Measurements from ENCODE around the gene NCF2.

The NCF2 gene

DNA sequence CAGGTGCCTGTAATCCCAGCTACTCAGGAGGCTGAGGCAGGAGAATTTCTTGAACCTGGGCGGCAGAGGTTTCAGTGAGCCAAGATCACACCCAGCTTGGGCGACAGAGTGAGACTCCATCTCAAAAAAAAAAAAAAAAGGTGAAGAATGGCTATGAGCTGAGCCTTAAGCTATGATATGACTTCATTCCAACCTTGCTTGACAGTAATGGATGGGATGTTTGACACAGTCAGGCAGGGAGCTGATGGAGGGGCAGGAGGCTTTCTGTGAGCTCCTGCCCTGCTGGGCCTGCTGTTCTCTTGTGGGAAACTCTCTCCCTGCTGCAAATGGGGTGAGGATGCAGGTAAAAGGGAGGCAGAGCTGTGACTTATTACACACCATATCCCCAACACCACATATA is 27.6 kb downstream of the NCF2 start:
- Mint-ChIP-seq H3K4me3 (no peak overlapping the region), H3K4me1 (peaks cover 6% of the 10 kb centered on the region), H3K27ac (peak overlapping the region in 1 of 2 donors; percentile 46), H3K9me3 (no peaks in the 10 kb centered on the region), H3K27me3 (no peaks in the 10 kb centered on the region)
- no peak for ATAC-seq
- DNase-seq, result no peak

DNA sequence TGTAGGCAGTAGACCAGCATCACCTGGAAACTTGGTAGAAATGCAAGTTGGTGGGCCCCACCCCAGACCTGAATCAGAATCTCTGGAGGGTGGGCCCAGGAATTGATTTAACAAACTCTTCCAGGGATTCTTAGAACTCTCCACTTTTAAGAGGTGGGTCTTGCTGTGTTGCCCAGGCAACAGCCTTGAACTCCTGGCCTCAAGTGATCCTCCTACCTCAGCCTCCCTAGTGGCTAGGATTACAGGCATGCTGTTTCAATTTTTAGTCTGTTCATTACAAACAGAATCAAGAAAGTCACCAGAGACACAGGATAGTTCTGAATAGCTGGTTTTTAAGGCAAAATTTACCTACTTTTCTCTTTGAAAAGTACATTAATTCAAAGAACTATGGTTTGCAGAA is 31.2 kb downstream of the NCF2 start:
- no peaks in the 10 kb centered on the region for H3K4me1 Mint-ChIP-seq
- no peaks in the 10 kb centered on the region for H3K9me3 Mint-ChIP-seq
- peak overlapping the region in 1 of 2 donors; percentile 31 for H3K27ac Mint-ChIP-seq
- H3K27me3 Mint-ChIP-seq, result no peaks in the 10 kb centered on the region
- ATAC-seq, result no peak
- no peak for DNase-seq
- no peak overlapping the region for H3K4me3 Mint-ChIP-seq

DNA sequence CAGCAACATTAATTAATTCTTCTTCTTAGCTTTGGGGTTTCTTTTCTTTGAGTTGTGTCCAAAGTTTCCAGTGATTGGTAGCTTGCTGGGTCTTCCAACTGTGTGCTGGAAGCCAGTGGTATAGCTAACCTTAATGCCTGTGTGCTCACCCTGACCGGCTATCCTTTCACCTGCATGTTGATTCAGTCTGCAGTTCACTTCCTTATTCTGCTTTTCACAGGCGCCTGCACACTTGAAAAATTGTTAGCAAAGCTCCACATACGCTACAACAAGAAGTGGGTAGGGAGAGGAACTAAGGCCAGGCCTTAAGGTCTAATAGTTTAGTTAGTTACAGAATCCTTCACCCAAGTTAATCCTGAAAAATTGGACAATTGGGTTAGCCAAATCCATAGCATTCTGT is 35.7 kb downstream of the NCF2 start:
- ATAC-seq (no peak), DNase-seq (no peak)
- Mint-ChIP-seq H3K4me1 (no peaks in the 10 kb centered on the region), H3K27ac (peak overlapping the region in 1 of 2 donors; percentile 44), H3K27me3 (no peaks in the 10 kb centered on the region), H3K4me3 (no peak overlapping the region), H3K9me3 (no peaks in the 10 kb centered on the region)

DNA sequence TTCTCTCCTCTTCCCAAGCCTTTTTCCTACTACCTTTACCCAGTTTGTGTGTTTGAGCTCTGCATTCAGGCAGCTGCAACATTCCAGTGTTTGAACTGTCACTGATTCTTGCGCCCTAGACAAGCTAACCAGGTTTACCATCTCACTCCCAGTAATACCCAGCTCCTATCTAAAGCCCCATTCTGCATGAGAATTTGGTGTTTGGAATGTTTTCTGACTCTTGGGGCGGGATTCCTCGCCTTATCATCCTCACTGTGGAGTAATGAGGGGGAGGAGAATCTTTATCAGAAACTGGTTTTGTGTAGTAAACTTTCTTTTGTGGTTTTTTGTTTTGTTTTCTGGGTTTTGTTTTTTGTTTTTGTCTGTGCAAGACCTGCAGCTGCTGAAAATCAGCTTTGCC is 36.5 kb downstream of the NCF2 start:
- no peak for ATAC-seq

DNA sequence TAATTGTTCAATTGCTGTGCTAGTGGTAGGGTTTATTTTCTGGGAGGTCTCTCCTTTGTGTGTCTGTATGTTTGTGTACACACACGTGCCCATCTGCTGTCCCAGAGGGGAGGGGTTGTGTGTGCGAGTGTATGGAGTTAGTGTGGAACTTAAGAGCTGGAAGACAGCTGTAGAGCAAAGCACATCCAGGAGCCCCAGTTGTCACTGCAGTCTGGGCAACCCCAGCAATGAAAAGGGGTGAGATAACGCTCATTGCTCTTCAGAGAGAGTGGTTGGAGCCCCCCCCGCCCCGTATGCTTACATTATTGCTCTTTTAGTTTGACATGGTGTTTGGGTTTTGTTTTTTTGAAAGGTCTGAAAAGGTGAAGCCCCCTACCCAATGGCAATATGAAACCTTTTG is 36.9 kb downstream of the NCF2 start:
- H3K27me3 Mint-ChIP-seq, result no peaks in the 10 kb centered on the region
- no peak overlapping the region for H3K4me3 Mint-ChIP-seq
- H3K9me3 Mint-ChIP-seq, result no peaks in the 10 kb centered on the region
- ATAC-seq (no peak), DNase-seq (no peak)
- H3K4me1 Mint-ChIP-seq, result no peaks in the 10 kb centered on the region
- H3K27ac Mint-ChIP-seq, result peak overlapping the region in 1 of 2 donors; percentile 55

More for the DNA sequence above, 36.5 kb downstream of the NCF2 start:
- Mint-ChIP-seq H3K27ac (no peak overlapping the region), H3K4me3 (no peak overlapping the region), H3K27me3 (no peaks in the 10 kb centered on the region), H3K4me1 (no peaks in the 10 kb centered on the region), H3K9me3 (no peaks in the 10 kb centered on the region)
- DNase-seq, result no peak

DNA sequence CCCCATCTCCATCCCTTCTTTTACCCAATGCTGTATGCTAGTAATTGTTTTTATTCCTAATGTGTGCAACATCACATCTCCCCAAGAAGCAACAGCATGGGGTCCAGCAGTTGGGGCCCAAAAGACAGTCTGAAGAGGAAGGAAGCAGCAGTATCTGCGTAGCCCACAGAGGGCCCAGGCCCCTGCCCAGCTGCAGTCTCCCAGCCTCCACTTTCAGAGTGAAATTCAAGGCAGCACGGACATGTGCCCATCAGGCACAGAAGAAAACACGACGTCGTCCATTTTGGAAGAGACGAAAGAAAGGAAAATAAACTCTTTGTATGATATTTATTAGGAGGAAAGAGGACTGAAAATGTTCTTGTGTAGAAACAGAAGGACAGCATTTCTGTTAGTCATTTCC is 37.4 kb downstream of the NCF2 start:
- H3K4me1 Mint-ChIP-seq, result no peaks in the 10 kb centered on the region
- H3K27me3 Mint-ChIP-seq, result no peaks in the 10 kb centered on the region
- DNase-seq (no peak), ATAC-seq (no peak)
- H3K27ac Mint-ChIP-seq, result peak overlapping the region in 1 of 2 donors; percentile 55
- H3K9me3 Mint-ChIP-seq, result no peaks in the 10 kb centered on the region
- H3K4me3 Mint-ChIP-seq, result no peak overlapping the region

DNA sequence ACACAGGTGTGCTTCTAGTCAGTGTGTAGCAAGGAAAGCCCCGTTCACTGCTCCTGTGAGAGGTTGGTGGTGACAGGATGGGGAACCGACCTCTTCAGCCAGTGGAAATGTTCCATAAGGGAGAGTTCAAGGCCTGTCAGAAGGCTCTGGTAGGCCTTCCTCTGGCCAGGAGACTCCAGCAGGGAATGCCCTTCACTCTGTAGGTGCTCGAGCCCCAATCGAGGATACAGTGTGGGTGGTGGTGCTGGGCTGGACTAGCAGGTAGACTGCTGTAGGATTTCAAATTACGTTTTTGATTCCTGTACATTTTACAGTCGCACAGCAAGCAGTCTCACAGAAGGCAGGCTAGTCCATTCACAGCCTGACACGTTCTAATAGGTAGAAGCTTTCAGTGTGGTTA is 37.8 kb downstream of the NCF2 start:
- no peak overlapping the region for H3K27ac Mint-ChIP-seq
- ATAC-seq, result no peak
- no peaks in the 10 kb centered on the region for H3K4me1 Mint-ChIP-seq
- no peak overlapping the region for H3K4me3 Mint-ChIP-seq
- H3K9me3 Mint-ChIP-seq, result no peaks in the 10 kb centered on the region
- no peak for DNase-seq
- no peaks in the 10 kb centered on the region for H3K27me3 Mint-ChIP-seq

DNA sequence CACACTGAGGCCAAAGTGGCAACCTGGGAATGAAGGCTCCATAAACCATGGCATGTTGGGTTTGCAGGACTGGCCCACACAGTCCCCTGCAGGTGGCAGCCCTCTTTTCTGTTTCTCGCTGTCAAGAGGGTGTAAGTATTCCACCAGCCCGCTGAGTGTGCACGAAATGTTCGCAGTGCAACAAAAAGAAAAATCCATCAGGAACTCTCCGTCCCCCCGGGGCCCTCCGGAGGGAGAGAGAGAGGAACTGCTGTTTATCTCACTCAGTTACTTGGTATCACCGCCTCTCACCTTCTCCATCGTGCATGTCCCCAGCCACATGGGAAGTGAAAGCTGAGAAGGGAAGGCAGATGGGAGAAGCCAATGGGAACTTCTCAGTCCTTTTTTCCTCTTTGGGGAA is 38.3 kb downstream of the NCF2 start:
- H3K27me3 Mint-ChIP-seq, result no peaks in the 10 kb centered on the region
- ATAC-seq (no peak), DNase-seq (no peak)
- no peaks in the 10 kb centered on the region for H3K9me3 Mint-ChIP-seq
- no peak overlapping the region for H3K4me3 Mint-ChIP-seq
- H3K4me1 Mint-ChIP-seq, result no peaks in the 10 kb centered on the region
- H3K27ac Mint-ChIP-seq, result no peak overlapping the region

DNA sequence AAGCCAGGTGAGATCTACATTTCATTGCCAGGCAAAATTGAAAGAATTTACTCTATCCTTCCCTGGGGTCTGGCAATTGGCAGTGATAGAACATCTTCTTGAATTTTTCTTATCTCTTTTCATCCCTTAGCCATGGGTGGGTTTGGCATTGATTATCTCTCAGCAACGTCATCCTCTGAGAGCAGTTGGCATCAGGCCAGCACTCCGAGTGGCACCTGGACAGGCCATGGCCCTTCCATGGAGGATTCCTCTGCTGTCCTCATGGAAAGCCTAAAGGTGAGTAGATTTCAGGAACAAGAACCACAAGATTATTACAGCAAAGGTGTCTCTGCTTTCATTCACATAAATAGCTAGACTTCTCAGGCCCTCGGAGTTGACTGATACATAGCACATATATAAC is 39.3 kb downstream of the NCF2 start:
- Mint-ChIP-seq H3K27ac (peak overlapping the region in 1 of 2 donors; percentile 66), H3K4me3 (no peak overlapping the region), H3K27me3 (no peaks in the 10 kb centered on the region), H3K9me3 (no peaks in the 10 kb centered on the region), H3K4me1 (no peaks in the 10 kb centered on the region)
- ATAC-seq (no peak), DNase-seq (no peak)

DNA sequence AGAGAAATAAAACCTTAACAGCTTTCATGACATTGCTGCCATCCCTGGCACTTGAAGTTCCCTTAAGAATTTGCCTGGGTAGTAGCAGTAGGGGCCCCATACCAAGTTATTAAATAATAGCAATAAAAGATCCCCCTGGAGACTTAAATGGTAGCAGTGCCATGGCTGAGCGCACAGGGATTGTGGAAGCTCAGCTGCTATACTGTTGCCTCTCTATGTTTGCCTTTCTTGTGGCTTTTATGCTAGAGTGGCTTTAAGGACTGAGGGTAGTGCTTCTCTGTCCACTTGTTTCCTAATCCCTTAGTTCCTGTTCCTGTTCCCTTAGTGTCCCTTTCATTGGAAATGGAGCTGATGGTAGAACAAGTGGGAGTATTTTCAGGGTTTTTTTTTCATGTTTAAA is 42.1 kb downstream of the NCF2 start:
- ATAC-seq (no peak), DNase-seq (no peak)
- H3K27ac Mint-ChIP-seq, result no peak overlapping the region
- H3K9me3 Mint-ChIP-seq, result no peaks in the 10 kb centered on the region
- no peaks in the 10 kb centered on the region for H3K4me1 Mint-ChIP-seq
- H3K4me3 Mint-ChIP-seq, result no peak overlapping the region
- no peaks in the 10 kb centered on the region for H3K27me3 Mint-ChIP-seq

DNA sequence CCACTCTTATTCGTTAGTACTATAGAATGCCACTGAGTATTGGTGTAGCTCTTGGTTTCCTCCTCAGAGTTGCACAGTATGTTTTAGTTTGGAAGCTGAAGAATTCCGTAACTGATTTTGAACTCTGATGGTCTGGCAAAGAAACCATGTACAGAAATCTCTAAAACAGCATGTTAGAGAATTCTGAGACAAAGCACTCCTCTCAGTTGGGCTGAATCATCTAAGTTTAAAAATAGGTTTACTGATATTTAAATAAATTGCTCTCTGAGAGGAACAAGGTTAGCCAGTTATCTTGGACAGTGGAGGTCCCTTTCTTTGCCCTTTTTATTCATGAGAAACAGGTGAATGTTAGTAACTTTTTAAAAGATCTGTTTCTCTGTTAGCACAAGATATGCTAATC is 43.8 kb downstream of the NCF2 start:
- no peak overlapping the region for H3K27ac Mint-ChIP-seq
- H3K9me3 Mint-ChIP-seq, result no peaks in the 10 kb centered on the region
- no peak for DNase-seq
- no peaks in the 10 kb centered on the region for H3K27me3 Mint-ChIP-seq
- no peak overlapping the region for H3K4me3 Mint-ChIP-seq
- no peak for ATAC-seq
- H3K4me1 Mint-ChIP-seq, result no peaks in the 10 kb centered on the region

DNA sequence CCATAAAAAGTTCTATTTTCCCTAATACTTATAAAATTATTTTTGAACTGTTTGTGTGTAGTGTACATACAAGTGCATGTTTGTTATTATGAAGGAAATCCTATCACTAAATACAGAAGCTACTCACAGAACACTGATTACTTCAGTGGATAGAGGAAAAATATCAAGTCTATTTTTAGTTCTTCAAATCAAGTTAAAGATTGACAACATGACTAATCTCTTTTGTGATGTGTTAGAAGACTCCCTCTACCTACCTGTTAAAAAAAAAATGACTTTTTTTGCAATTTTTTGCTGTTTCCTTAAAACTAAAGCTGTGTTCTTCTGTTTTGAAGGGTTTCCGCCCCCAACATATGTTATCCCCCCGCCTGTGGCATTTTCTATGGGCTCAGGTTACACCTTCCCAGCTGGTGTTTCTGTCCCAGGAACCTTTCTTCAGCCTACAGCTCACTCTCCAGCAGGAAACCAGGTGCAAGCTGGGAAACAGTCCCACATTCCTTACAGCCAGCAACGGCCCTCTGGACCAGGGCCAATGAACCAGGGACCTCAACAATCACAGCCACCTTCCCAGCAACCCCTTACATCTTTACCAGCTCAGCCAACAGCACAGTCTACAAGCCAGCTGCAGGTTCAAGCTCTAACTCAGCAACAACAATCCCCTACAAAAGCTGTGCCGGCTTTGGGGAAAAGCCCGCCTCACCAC is 45.5 kb downstream of the NCF2 start:
- peak overlapping the region in 1 of 2 donors; percentile 29 for H3K27ac Mint-ChIP-seq
- H3K27me3 Mint-ChIP-seq, result no peaks in the 10 kb centered on the region
- DNase-seq (no peak), ATAC-seq (no peak)
- no peaks in the 10 kb centered on the region for H3K4me1 Mint-ChIP-seq
- no peaks in the 10 kb centered on the region for H3K9me3 Mint-ChIP-seq
- no peak overlapping the region for H3K4me3 Mint-ChIP-seq

DNA sequence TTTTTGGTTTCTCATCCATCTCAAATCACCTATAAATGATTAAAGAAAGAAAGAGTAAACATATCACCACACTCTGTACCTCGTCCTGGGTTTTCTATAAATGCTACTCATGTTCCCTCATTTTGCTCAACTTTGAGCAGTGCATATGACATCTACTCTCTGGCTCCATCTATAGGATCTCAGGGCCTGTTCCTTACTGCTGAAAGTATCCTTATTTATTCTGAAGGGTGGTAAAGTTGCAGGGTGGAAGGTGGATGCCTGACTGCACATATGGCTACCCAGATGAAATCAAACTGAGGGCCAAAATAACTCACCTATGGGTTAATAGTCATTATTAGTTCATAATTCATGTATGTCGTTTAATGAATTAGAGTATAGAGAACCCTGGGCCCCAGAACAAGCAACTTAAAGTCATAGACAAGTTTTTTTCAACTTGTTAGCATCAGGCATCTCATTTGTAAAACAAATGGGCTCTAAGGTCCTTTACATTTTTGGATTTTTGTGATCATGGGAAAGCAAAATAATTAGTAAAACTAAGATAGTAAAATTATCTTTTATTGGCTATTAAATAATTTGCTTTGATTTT is 46.5 kb downstream of the NCF2 start:
- Mint-ChIP-seq H3K4me1 (no peaks in the 10 kb centered on the region), H3K4me3 (no peak overlapping the region), H3K27me3 (no peaks in the 10 kb centered on the region), H3K27ac (no peak overlapping the region), H3K9me3 (no peaks in the 10 kb centered on the region)
- no peak for DNase-seq
- ATAC-seq, result peak; percentile 82

DNA sequence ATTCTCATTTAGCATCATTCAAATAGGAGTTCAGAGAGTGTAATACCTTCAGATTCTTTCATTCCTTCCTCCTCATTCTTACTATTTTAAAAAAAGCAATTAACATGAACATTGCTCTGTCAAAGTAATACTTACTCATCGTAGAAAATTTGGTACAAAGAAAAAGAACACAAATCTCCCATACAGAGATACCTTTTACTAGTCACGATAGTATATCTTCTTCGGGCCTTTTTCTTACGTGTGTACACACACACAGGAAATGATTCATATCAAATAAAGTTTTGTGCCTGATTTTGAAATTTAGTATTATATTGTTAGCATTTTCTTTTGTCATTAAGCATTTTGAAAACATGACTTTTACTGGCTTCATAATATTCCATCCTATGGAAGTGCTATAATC is 52.9 kb downstream of the NCF2 start:
- Mint-ChIP-seq H3K9me3 (no peaks in the 10 kb centered on the region), H3K27me3 (no peaks in the 10 kb centered on the region), H3K4me3 (no peak overlapping the region), H3K4me1 (no peaks in the 10 kb centered on the region), H3K27ac (no peak overlapping the region)
- ATAC-seq (no peak), DNase-seq (no peak)

DNA sequence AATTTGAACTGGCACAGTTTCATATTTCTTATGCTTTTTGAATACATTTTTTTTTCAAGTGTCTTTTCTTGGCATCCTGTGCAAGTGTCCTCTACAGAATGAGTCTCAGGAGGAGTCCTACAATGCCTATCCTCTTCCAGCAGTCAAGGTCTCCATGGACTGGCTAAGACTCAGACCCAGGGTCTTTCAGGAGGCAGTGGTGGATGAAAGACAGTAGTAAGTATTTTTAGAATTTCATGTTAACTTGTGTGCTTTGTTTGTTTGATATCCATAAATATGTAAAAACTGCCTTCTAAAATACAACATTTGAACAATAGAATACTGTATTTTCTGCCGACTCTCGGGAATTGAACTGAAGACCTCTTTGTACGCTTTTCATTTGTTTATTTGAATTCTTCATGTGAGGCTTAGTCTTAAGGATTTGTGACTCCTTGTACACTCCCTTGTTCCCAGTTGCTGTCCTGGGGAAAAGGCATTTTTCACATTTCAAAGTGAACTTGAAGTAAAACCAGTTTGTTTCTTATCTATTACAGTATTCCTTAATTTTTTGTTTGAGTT is 56.6 kb downstream of the NCF2 start:
- Mint-ChIP-seq H3K4me1 (no peaks in the 10 kb centered on the region), H3K27ac (no peak overlapping the region), H3K27me3 (no peaks in the 10 kb centered on the region), H3K4me3 (no peak overlapping the region), H3K9me3 (no peaks in the 10 kb centered on the region)
- DNase-seq (no peak), ATAC-seq (no peak)

DNA sequence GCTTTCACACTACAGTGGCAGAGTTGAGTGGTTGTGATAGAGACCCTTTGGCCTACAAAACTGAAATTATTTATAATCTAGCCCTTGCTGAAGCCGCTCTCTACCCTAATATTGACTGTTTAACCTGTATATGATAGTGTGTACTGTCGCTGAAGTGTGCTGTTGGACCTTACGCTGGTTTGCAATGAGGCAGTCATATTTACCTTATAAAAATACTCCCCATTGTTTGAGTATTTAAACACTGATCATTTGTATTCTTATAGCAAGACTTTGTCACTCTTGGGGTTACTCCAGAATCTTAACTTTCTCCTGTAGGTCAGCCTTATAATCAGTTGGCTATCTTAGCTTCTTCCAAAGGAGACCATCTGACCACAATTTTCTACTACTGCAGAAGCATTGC is 61.7 kb downstream of the NCF2 start:
- H3K9me3 Mint-ChIP-seq, result no peaks in the 10 kb centered on the region
- ATAC-seq, result no peak
- no peak for DNase-seq
- peak overlapping the region in 1 of 2 donors; percentile 10 for H3K27ac Mint-ChIP-seq
- no peaks in the 10 kb centered on the region for H3K27me3 Mint-ChIP-seq
- no peak overlapping the region for H3K4me3 Mint-ChIP-seq
- no peaks in the 10 kb centered on the region for H3K4me1 Mint-ChIP-seq

DNA sequence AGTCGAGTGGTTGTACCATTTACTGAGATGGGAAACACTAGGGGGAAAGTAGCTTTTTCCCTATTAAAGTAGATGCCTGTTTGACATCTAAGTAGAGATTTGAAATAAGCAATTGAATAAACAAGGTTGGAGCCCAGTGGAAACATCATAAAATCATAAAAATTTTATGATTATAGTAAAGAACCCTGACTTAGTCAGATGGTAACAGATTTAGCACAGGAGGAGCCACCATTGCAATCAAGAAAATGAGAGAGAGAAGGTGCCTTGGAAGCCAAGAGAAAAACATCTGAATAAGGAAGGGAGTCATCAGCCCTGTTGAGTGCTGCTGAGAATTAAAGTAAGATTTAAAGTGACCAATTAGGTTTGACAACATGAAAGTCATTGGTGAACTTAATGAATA is 68.2 kb downstream of the NCF2 start:
- Mint-ChIP-seq H3K27me3 (no peaks in the 10 kb centered on the region), H3K4me1 (no peaks in the 10 kb centered on the region), H3K9me3 (no peaks in the 10 kb centered on the region), H3K27ac (peak overlapping the region in 1 of 2 donors; percentile 75), H3K4me3 (no peak overlapping the region)
- ATAC-seq (no peak), DNase-seq (no peak)

Measured in stimulated activated naive CD8-positive, alpha-beta T cell treated with anti-CD3 and anti-CD28 coated beads, Interleukin-15, amount 100 ng/mL, for 72 hours (primary cell).